H9 (cell line): ENCODE results near the gene AMT. TPM values are rescaled to one million over a fixed set of nuclear protein-coding genes. Genes with fewer than 3 reads are reported as not detected.

Source experiments
- DNase-seq: peaks from one replicate; pipeline ENCODE4 v3.0.0-alpha.2; 2017
- H2AFZ ChIP-seq: one replicate; pipeline ENCODE4 v1.6.1; 2013; ENCODE audit warnings: mild to moderate bottlenecking, low read length, control low read depth, moderate library complexity
- H2AK5ac ChIP-seq: 2 replicates; pipeline ENCODE4 v1.6.1; 2013; ENCODE audit warnings: low read length, control low read depth, mixed read lengths; ENCODE audit not compliant: insufficient read length
- H2BK120ac ChIP-seq: one replicate; pipeline ENCODE4 v1.6.1; 2013; ENCODE audit warnings: low read depth, mild to moderate bottlenecking, low read length, control low read depth, inconsistent platforms; ENCODE audit not compliant: poor library complexity, severe bottlenecking
- H2BK12ac ChIP-seq: 2 replicates; pipeline ENCODE4 v1.6.1; 2013; ENCODE audit warnings: low read length, control low read depth, mixed read lengths, low read depth; ENCODE audit not compliant: insufficient read length
- H2BK15ac ChIP-seq: 2 replicates; pipeline ENCODE4 v1.6.1; 2013; ENCODE audit warnings: low read depth, low read length, control low read depth
- H2BK20ac ChIP-seq: one replicate; pipeline ENCODE4 v1.6.1; 2013; ENCODE audit warnings: low read depth, mild to moderate bottlenecking, low read length, control low read depth, inconsistent platforms; ENCODE audit not compliant: poor library complexity, severe bottlenecking
- H2BK5ac ChIP-seq: 2 replicates; pipeline ENCODE4 v1.6.1; 2013; ENCODE audit warnings: low read length, control low read depth, mixed read lengths; ENCODE audit not compliant: insufficient read length
- H3K14ac ChIP-seq: 2 replicates; pipeline ENCODE4 v1.6.1; 2013; ENCODE audit warnings: low read length, control low read depth; ENCODE audit not compliant: insufficient read depth
- H3K18ac ChIP-seq: 2 replicates; pipeline ENCODE4 v1.6.1; 2013; ENCODE audit warnings: low read depth, mild to moderate bottlenecking, mixed read lengths, low read length, control low read depth; ENCODE audit not compliant: insufficient read length
- H3K23ac ChIP-seq: 2 replicates; pipeline ENCODE4 v1.6.1; 2013; ENCODE audit warnings: low read length, control low read depth, mixed read lengths, low read depth; ENCODE audit not compliant: insufficient read length
- H3K23me2 ChIP-seq: 2 replicates; pipeline ENCODE4 v1.6.1; 2013; ENCODE audit warnings: low read depth, mild to moderate bottlenecking, mixed read lengths, low read length, control low read depth; ENCODE audit not compliant: insufficient read length, poor library complexity, severe bottlenecking
- H3K27ac ChIP-seq: 2 replicates; pipeline ENCODE4 v1.5.1; 2013; ENCODE audit warnings: low read length, control low read depth, mixed read lengths, low read depth; ENCODE audit not compliant: insufficient read length
- H3K27me3 ChIP-seq: 2 replicates; pipeline ENCODE4 v1.6.1; 2013; ENCODE audit warnings: low read length, control low read depth, inconsistent platforms; ENCODE audit not compliant: insufficient read depth
- H3K4ac ChIP-seq: 2 replicates; pipeline ENCODE4 v1.6.1; 2013; ENCODE audit warnings: low read depth, mild to moderate bottlenecking, control low read depth, inconsistent platforms, low read length, moderate library complexity
- H3K4me1 ChIP-seq: 2 replicates; pipeline ENCODE4 v1.6.1; 2013; ENCODE audit warnings: low read length, control low read depth, inconsistent platforms; ENCODE audit not compliant: insufficient read depth
- H3K4me2 ChIP-seq: 2 replicates; pipeline ENCODE4 v1.6.1; 2013; ENCODE audit warnings: low read length, control low read depth, mixed read lengths; ENCODE audit not compliant: insufficient read length, insufficient read depth
- H3K56ac ChIP-seq: 2 replicates; pipeline ENCODE4 v1.6.1; 2013; ENCODE audit warnings: low read depth, mild to moderate bottlenecking, mixed read lengths, low read length, control low read depth; ENCODE audit not compliant: insufficient read length
- H3K79me1 ChIP-seq: 2 replicates; pipeline ENCODE4 v1.6.1; 2013; ENCODE audit warnings: low read depth, mild to moderate bottlenecking, moderate library complexity, low read length, control low read depth, inconsistent platforms; ENCODE audit not compliant: insufficient read depth, poor library complexity, severe bottlenecking
- H3K79me2 ChIP-seq: 2 replicates; pipeline ENCODE4 v1.6.1; 2013; ENCODE audit warnings: low read length, control low read depth, inconsistent platforms; ENCODE audit not compliant: insufficient read depth
- H3K9ac ChIP-seq: 2 replicates; pipeline ENCODE4 v1.6.1; 2013; ENCODE audit warnings: low read length, control low read depth, mixed read lengths; ENCODE audit not compliant: insufficient read length; ENCODE audit errors: extremely low read depth
- H3K9me3 ChIP-seq: one replicate; pipeline ENCODE4 v1.6.1; 2013; ENCODE audit warnings: low read depth, low read length, inconsistent platforms; ENCODE audit not compliant: control insufficient read depth
- H3T11ph ChIP-seq: one replicate; pipeline ENCODE4 v1.6.1; 2013; ENCODE audit warnings: mild to moderate bottlenecking, low read length, control low read depth, inconsistent platforms
- H4K20me1 ChIP-seq: one replicate; pipeline ENCODE4 v1.6.1; 2013; ENCODE audit not compliant: control insufficient read depth, insufficient read length, insufficient read depth
- H4K5ac ChIP-seq: 2 replicates; pipeline ENCODE4 v1.6.1; 2013; ENCODE audit warnings: low read depth, mild to moderate bottlenecking, mixed read lengths, low read length, control low read depth; ENCODE audit not compliant: insufficient read length
- H4K8ac ChIP-seq: replicated peaks from 2 replicates; pipeline ENCODE4 v1.6.1; 2013; ENCODE audit warnings: low read length, control low read depth, mixed read lengths, low read depth; ENCODE audit not compliant: insufficient read length
- H4K91ac ChIP-seq: 2 replicates; pipeline ENCODE4 v1.6.1; 2013; ENCODE audit warnings: low read depth, mild to moderate bottlenecking, moderate library complexity, mixed read lengths, low read length, control low read depth; ENCODE audit not compliant: insufficient read length
- H3K27ac Mint-ChIP-seq, 3 experiments: 2 replicates in 2 of 3; 3 replicates in 1 of 3; pipeline ENCODE4 v1.8.0; 2020 to 2021; ENCODE audit warnings: mixed read lengths in 3 of 3, mild to moderate bottlenecking in 1 of 3, moderate library complexity in 1 of 3
- H3K27me3 Mint-ChIP-seq: 2 replicates; pipeline ENCODE4 v1.8.0; 2021; ENCODE audit warnings: low read depth, mild to moderate bottlenecking, moderate library complexity, mixed read lengths
- H3K36me3 Mint-ChIP-seq, 3 experiments: 2 replicates in 2 of 3; 3 replicates in 1 of 3; pipeline ENCODE4 v1.8.0; 2020 to 2021; ENCODE audit warnings: low read depth in 3 of 3, mixed read lengths in 3 of 3; ENCODE audit not compliant: insufficient read depth in 1 of 3
- H3K4me1 Mint-ChIP-seq, 2 experiments: 2 replicates each; pipeline ENCODE4 v1.8.0; 2020; ENCODE audit warnings: mixed read lengths in 2 of 2
- H3K4me3 Mint-ChIP-seq, 2 experiments: 2 replicates in 1 of 2; 3 replicates in 1 of 2; pipeline ENCODE4 v1.8.0; 2020 to 2021; ENCODE audit warnings: mild to moderate bottlenecking in 2 of 2, mixed read lengths in 2 of 2, moderate library complexity in 1 of 2
- H3K9me3 Mint-ChIP-seq, 2 experiments: 2 replicates in 1 of 2; 3 replicates in 1 of 2; pipeline ENCODE4 v1.8.0; 2020; ENCODE audit warnings: mild to moderate bottlenecking in 2 of 2, mixed read lengths in 2 of 2, moderate library complexity in 1 of 2
- WGBS: extraction: QIAGEN DNeasy Blood & Tissue Kit; methylation state at CpG from one replicate; pipeline ENCODE4 v1.1.7; 2013; ENCODE audit warnings: missing lambda C conversion rate, low lambda C conversion rate, mixed read lengths; ENCODE audit not compliant: insufficient read length; ENCODE audit errors: extremely low coverage; 5-methylcytosine and 5-hydroxymethylcytosine counted together
- total RNA-seq: library from RNA; stranded (reverse); gene quantifications from 2 replicates; pipeline ENCODE4 v1.2.1, GENCODE V29; 2021
- TF ChIP-seq, protein P1 (sequence below): fragments of 200-600 bp; sonication (generic); conservative IDR thresholded peaks from 3 replicates; pipeline ENCODE4 v1.8.0; 2021; ENCODE audit warnings: antibody characterized with exemption, mild to moderate bottlenecking

The AMT gene
- total RNA-seq, 1 experiment from 2014 or later, result 41.2 TPM

- H3K79me2 ChIP-seq, result peaks cover 37% of the 10 kb centered on the region; the same call in 1 of the 2 replicates
- H3K23ac ChIP-seq, result no peak within 1 kb of the TSS
- H2BK5ac ChIP-seq, result no peak within 1 kb of the TSS
- no peaks in the 10 kb centered on the region for H3K9me3 ChIP-seq
- no peak within 1 kb of the TSS for H2BK120ac ChIP-seq
- no peak within 1 kb of the TSS for H4K91ac ChIP-seq
- H4K5ac ChIP-seq, result no peak within 1 kb of the TSS
- Mint-ChIP-seq H3K9me3 (no peaks in the 10 kb centered on the region; a peak in 1 of 5 replicates), H3K4me1 (peaks cover 27 to 36% of the 10 kb centered on the region in 2 experiments), H3K27ac (peak within 1 kb of the TSS; percentile 97), H3K4me3 (peak within 1 kb of the TSS; percentile 93 to 94), H3K27me3 (no peaks in the 10 kb centered on the region), H3K36me3 (peaks cover 4 to 25% (median 14%) of the 10 kb centered on the region in 3 experiments; a peak in 5 of 7 replicates)
- no peak within 1 kb of the TSS for H2BK12ac ChIP-seq
- no peaks in the 10 kb centered on the region for H3K4me1 ChIP-seq
- no peak within 1 kb of the TSS for H2AFZ ChIP-seq
- peak within 1 kb of the TSS; percentile 84 for H3K4me2 ChIP-seq
- no peak within 1 kb of the TSS for H3K56ac ChIP-seq
- H2BK15ac ChIP-seq, result no peak within 1 kb of the TSS
- no peaks in the 10 kb centered on the region for H3K27me3 ChIP-seq
- no peaks in the 10 kb centered on the region for H3K79me1 ChIP-seq
- no peak within 1 kb of the TSS for H3K27ac ChIP-seq
- TF ChIP-seq, protein P1, sequence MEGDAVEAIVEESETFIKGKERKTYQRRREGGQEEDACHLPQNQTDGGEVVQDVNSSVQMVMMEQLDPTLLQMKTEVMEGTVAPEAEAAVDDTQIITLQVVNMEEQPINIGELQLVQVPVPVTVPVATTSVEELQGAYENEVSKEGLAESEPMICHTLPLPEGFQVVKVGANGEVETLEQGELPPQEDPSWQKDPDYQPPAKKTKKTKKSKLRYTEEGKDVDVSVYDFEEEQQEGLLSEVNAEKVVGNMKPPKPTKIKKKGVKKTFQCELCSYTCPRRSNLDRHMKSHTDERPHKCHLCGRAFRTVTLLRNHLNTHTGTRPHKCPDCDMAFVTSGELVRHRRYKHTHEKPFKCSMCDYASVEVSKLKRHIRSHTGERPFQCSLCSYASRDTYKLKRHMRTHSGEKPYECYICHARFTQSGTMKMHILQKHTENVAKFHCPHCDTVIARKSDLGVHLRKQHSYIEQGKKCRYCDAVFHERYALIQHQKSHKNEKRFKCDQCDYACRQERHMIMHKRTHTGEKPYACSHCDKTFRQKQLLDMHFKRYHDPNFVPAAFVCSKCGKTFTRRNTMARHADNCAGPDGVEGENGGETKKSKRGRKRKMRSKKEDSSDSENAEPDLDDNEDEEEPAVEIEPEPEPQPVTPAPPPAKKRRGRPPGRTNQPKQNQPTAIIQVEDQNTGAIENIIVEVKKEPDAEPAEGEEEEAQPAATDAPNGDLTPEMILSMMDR, result no peak
- H2AK5ac ChIP-seq, result no peak within 1 kb of the TSS
- DNase-seq, result peak; percentile 98
- H3T11ph ChIP-seq, result no peak within 1 kb of the TSS
- no peak within 1 kb of the TSS for H2BK20ac ChIP-seq
- peaks cover 4% of the 10 kb centered on the region for H3K23me2 ChIP-seq
- no peak within 1 kb of the TSS for H3K4ac ChIP-seq
- peak within 1 kb of the TSS; percentile 98 for H3K14ac ChIP-seq
- H4K8ac ChIP-seq, result no peak within 1 kb of the TSS
- H3K18ac ChIP-seq, result peak within 1 kb of the TSS; percentile 94
- WGBS, result no CpG with 5 or more reads among the region's 62 CpGs
- no peaks in the 10 kb centered on the region for H4K20me1 ChIP-seq
- H3K9ac ChIP-seq, result peak within 1 kb of the TSS; percentile 95
These were observed 10.2 kb downstream of the AMT start, which contains the start of the genes RHOA and TCTA for GRCh38 chr3:49411968-49412631. Gene RHOA, minus strand, starts transcription at chr3:49411976. Its CDS starts 36,387 bp downstream, at chr3:49375589. Gene TCTA, plus strand, starts transcription at chr3:49412423. Its CDS starts 4 bp downstream, at chr3:49412427.
